Stimulated activated CD8-positive, alpha-beta memory T cell treated with anti-CD3 and anti-CD28 coated beads, Interleukin-2, amount 100 ng/mL, for 1 hour (primary cell): ENCODE data around the gene ZFHX3.

ENCODE experiments used
- DNase-seq, 2 donors: peaks; one replicate each; pipeline ENCODE4 v3.0.0-alpha.2; 2020; ENCODE audit warnings: low read depth in 2 of 2

Gene ZFHX3

GRCh38 chr16:72848028-72848400, 199.9 kb downstream of the ZFHX3 start:
- DNase-seq, result no peak

- no peak for DNase-seq
These were observed 200.5 kb downstream of the ZFHX3 start for GRCh38 chr16:72847187-72848027.

- DNase-seq, result no peak
These were observed 201.3 kb downstream of the ZFHX3 start for GRCh38 chr16:72846594-72846993.

GRCh38 chr16:72845322-72846020, 202.5 kb downstream of the ZFHX3 start:
- no peak for DNase-seq

- DNase-seq, result no peak
These were observed 203.6 kb downstream of the ZFHX3 start for GRCh38 chr16:72844225-72844920.

GRCh38 chr16:72841506-72841905, 206.4 kb downstream of the ZFHX3 start:
- DNase-seq, result no peak

GRCh38 chr16:72840631-72841381, 207.1 kb downstream of the ZFHX3 start:
- DNase-seq, result no peak

- no peak for DNase-seq
These were observed 209.0 kb downstream of the ZFHX3 start for GRCh38 chr16:72838951-72839350.

GRCh38 chr16:72838586-72838910, 209.4 kb downstream of the ZFHX3 start:
- DNase-seq, result no peak

GRCh38 chr16:72837846-72838585, 209.9 kb downstream of the ZFHX3 start:
- no peak for DNase-seq

- DNase-seq, result no peak
These were observed 210.9 kb downstream of the ZFHX3 start for GRCh38 chr16:72836985-72837384.

GRCh38 chr16:72836181-72836580, 211.7 kb downstream of the ZFHX3 start:
- DNase-seq, result no peak

- no peak for DNase-seq
These were observed 212.8 kb downstream of the ZFHX3 start for GRCh38 chr16:72835086-72835485.

- no peak for DNase-seq
These were observed 213.4 kb downstream of the ZFHX3 start for GRCh38 chr16:72834499-72834898.

- no peak for DNase-seq
These were observed 214.0 kb downstream of the ZFHX3 start for GRCh38 chr16:72833969-72834368.

- DNase-seq, result no peak
These were observed 214.4 kb downstream of the ZFHX3 start for GRCh38 chr16:72833482-72833881.

- DNase-seq, result peak; percentile 28 to 29
These were observed 215.2 kb downstream of the ZFHX3 start for GRCh38 chr16:72832621-72833248.

GRCh38 chr16:72829846-72830775, 217.8 kb downstream of the ZFHX3 start:
- DNase-seq, result no peak

GRCh38 chr16:72827866-72828265, 220.1 kb downstream of the ZFHX3 start:
- DNase-seq, result no peak
